T-helper 17 cell (primary cell): Measurements from ENCODE around the gene NFIC. TPM values are rescaled to one million over a fixed set of nuclear protein-coding genes. Genes with fewer than 3 reads are reported as not detected.

Experiments
- ATAC-seq: fragments of 150-1000 bp; cut with Tn5 transposase; 2 replicates; pipeline ENCODE4 v1.10.0; 2021; ENCODE audit warnings: mild to moderate bottlenecking, moderate library complexity
- DNase-seq, 3 donors: peaks; one replicate each; pipeline versions ENCODE4 v3.0.0 to v3.0.0-alpha.2; 2020 to 2021
- H3K9me3 ChIP-seq: one replicate; pipeline ENCODE4 v1.7.0; 2013; ENCODE audit warnings: low read length, mild to moderate bottlenecking; ENCODE audit not compliant: control insufficient read depth, poor library complexity, severe bottlenecking
- H3K27ac Mint-ChIP-seq: one replicate; pipeline ENCODE4 v1.8.0; 2022; ENCODE audit warnings: mild to moderate bottlenecking, moderate library complexity, mixed read lengths
- H3K27me3 Mint-ChIP-seq: one replicate; pipeline ENCODE4 v1.8.0; 2022; ENCODE audit warnings: mixed read lengths
- H3K36me3 Mint-ChIP-seq: one replicate; pipeline ENCODE4 v1.8.0; 2022; ENCODE audit warnings: low read depth, mixed read lengths
- H3K4me1 Mint-ChIP-seq: one replicate; pipeline ENCODE4 v1.8.0; 2022; ENCODE audit warnings: mild to moderate bottlenecking, mixed read lengths
- H3K4me3 Mint-ChIP-seq: one replicate; pipeline ENCODE4 v1.8.0; 2022; ENCODE audit warnings: mild to moderate bottlenecking, moderate library complexity, mixed read lengths
- total RNA-seq, 4 donors: library from RNA in 2 of 4; stranded (reverse) in 2 of 4; gene quantifications; one replicate each; pipeline ENCODE4 v1.2.3 and lab custom pipeline; 2022 to 2026

Gene NFIC
- total RNA-seq, 2 donors from 2014 or later = 29.0 to 29.3 TPM

- Mint-ChIP-seq H3K27ac (peak overlapping the region; percentile 43), H3K27me3 (no peaks in the 10 kb centered on the region), H3K4me1 (peaks cover 32% of the 10 kb centered on the region), H3K4me3 (peak overlapping the region; percentile 93), H3K36me3 (peaks cover 2% of the 10 kb centered on the region)
- ATAC-seq (peak; percentile 66), DNase-seq (peak; percentile 68 to 70 (median 68))
- H3K9me3 ChIP-seq = no peaks in the 10 kb centered on the region
Observed at GRCh38 chr19:3359015-3359918, 7.1 kb upstream of the NFIC start.

GRCh38 chr19:3359919-3360420 lies 6.4 kb upstream of the NFIC start:
- Mint-ChIP-seq H3K27ac (no peak overlapping the region), H3K4me1 (peaks cover 33% of the 10 kb centered on the region), H3K4me3 (no peak overlapping the region), H3K36me3 (peaks cover 2% of the 10 kb centered on the region), H3K27me3 (no peaks in the 10 kb centered on the region)
- DNase-seq = no peak
- H3K9me3 ChIP-seq = no peaks in the 10 kb centered on the region
- peak; percentile 32 for ATAC-seq

- Mint-ChIP-seq H3K27me3 (no peaks in the 10 kb centered on the region), H3K27ac (peak overlapping the region; percentile 51), H3K4me3 (peak overlapping the region; percentile 91), H3K36me3 (peaks cover 2% of the 10 kb centered on the region), H3K4me1 (peaks cover 40% of the 10 kb centered on the region)
- ATAC-seq (peak; percentile 75), DNase-seq (peak; percentile 69 to 75 (median 69))
- no peaks in the 10 kb centered on the region for H3K9me3 ChIP-seq
Observed at GRCh38 chr19:3360421-3361383, 5.7 kb upstream of the NFIC start.

- Mint-ChIP-seq H3K27me3 (no peaks in the 10 kb centered on the region), H3K4me3 (peak overlapping the region; percentile 91), H3K4me1 (peaks cover 41% of the 10 kb centered on the region), H3K36me3 (peaks cover 2% of the 10 kb centered on the region), H3K27ac (peak overlapping the region; percentile 82)
- H3K9me3 ChIP-seq = no peaks in the 10 kb centered on the region
- ATAC-seq = no peak
- no peak for DNase-seq
Observed at GRCh38 chr19:3361384-3362216, 4.8 kb upstream of the NFIC start.

- peak overlapping the region; percentile 82 for H3K27ac Mint-ChIP-seq
- no peaks in the 10 kb centered on the region for H3K9me3 ChIP-seq
- DNase-seq = no peak
- no peaks in the 10 kb centered on the region for H3K27me3 Mint-ChIP-seq
- ATAC-seq = no peak
- H3K4me1 Mint-ChIP-seq = peaks cover 44% of the 10 kb centered on the region
- peaks cover 2% of the 10 kb centered on the region for H3K36me3 Mint-ChIP-seq
- peak overlapping the region; percentile 85 for H3K4me3 Mint-ChIP-seq
Observed at GRCh38 chr19:3362217-3362906, 4.0 kb upstream of the NFIC start.

GRCh38 chr19:3363841-3364500 lies 2.4 kb upstream of the NFIC start:
- Mint-ChIP-seq H3K36me3 (peaks cover 2% of the 10 kb centered on the region), H3K27ac (no peak overlapping the region), H3K4me1 (peaks cover 44% of the 10 kb centered on the region), H3K27me3 (no peaks in the 10 kb centered on the region), H3K4me3 (no peak overlapping the region)
- DNase-seq = no peak
- no peaks in the 10 kb centered on the region for H3K9me3 ChIP-seq
- ATAC-seq = no peak

GRCh38 chr19:3364501-3364858 lies 1.9 kb upstream of the NFIC start:
- Mint-ChIP-seq H3K4me3 (no peak overlapping the region), H3K4me1 (peaks cover 46% of the 10 kb centered on the region), H3K27ac (no peak overlapping the region), H3K36me3 (peaks cover 2% of the 10 kb centered on the region), H3K27me3 (no peaks in the 10 kb centered on the region)
- no peaks in the 10 kb centered on the region for H3K9me3 ChIP-seq
- ATAC-seq (no peak), DNase-seq (no peak)

- H3K27me3 Mint-ChIP-seq = no peaks in the 10 kb centered on the region
- H3K27ac Mint-ChIP-seq = peak overlapping the region; percentile 67
- ATAC-seq (no peak), DNase-seq (no peak)
- peak overlapping the region; percentile 90 for H3K4me3 Mint-ChIP-seq
- peaks cover 2% of the 10 kb centered on the region for H3K36me3 Mint-ChIP-seq
- H3K4me1 Mint-ChIP-seq = peaks cover 51% of the 10 kb centered on the region
- H3K9me3 ChIP-seq = no peaks in the 10 kb centered on the region
Observed at GRCh38 chr19:3365093-3365835, 1.1 kb upstream of the NFIC start.

- DNase-seq (no peak), ATAC-seq (peak; percentile 20)
- no peaks in the 10 kb centered on the region for H3K9me3 ChIP-seq
- H3K36me3 Mint-ChIP-seq = peaks cover 2% of the 10 kb centered on the region
- H3K4me3 Mint-ChIP-seq = peak overlapping the region; percentile 90
- H3K4me1 Mint-ChIP-seq = peaks cover 50% of the 10 kb centered on the region
- H3K27ac Mint-ChIP-seq = no peak overlapping the region
- no peaks in the 10 kb centered on the region for H3K27me3 Mint-ChIP-seq
Observed at GRCh38 chr19:3366753-3367627, 607 bp downstream of the NFIC start.

- Mint-ChIP-seq H3K4me1 (peaks cover 42% of the 10 kb centered on the region), H3K27ac (peak overlapping the region; percentile 93), H3K4me3 (peak overlapping the region; percentile 66), H3K36me3 (no peaks in the 10 kb centered on the region), H3K27me3 (no peaks in the 10 kb centered on the region)
- ATAC-seq (no peak), DNase-seq (no peak)
- H3K9me3 ChIP-seq = no peaks in the 10 kb centered on the region
Observed at GRCh38 chr19:3367628-3368440, 1.5 kb downstream of the NFIC start.
